GM23338 (cell line): ENCODE measurements around the gene RARG. TPM values are rescaled to one million over a fixed set of nuclear protein-coding genes. Genes with fewer than 3 reads are reported as not detected.
"Not testable (repeated sequence)": the region's sequence is repeated elsewhere in the genome, so short reads cannot be mapped to it uniquely, and the experiment has no call there.

Experiments
- ATAC-seq: fragments of 200-7000 bp; cut with Tn5 transposase; 3 replicates; pipeline ENCODE4 v1.9.1; 2020
- DNase-seq: peaks from one replicate; pipeline ENCODE4 v3.0.0-alpha.2; 2015; ENCODE audit warnings: low spot score
- H2AFZ ChIP-seq: fragments of 200-600 bp; sonication (generic); 2 replicates; pipeline ENCODE4 v1.8.0; 2016; ENCODE audit warnings: antibody characterized with exemption, mild to moderate bottlenecking, moderate library complexity
- H3F3A ChIP-seq: fragments of 200-600 bp; sonication (generic); replicated peaks from 2 replicates; pipeline ENCODE4 v1.8.0; 2017; ENCODE audit warnings: antibody characterized with exemption, mixed run types, low read depth
- H3K27ac ChIP-seq: fragments of 200-600 bp; sonication (generic); 2 replicates; pipeline ENCODE4 v1.6.1; 2016; ENCODE audit warnings: low read depth
- H3K27me3 ChIP-seq: fragments of 200-600 bp; sonication (generic); 2 replicates; pipeline ENCODE4 v1.8.0; 2016; ENCODE audit warnings: mild to moderate bottlenecking, mixed run types, moderate library complexity; ENCODE audit not compliant: insufficient read depth
- H3K36me3 ChIP-seq: fragments of 200-600 bp; sonication (generic); 2 replicates; pipeline ENCODE4 v1.8.0; 2016; ENCODE audit warnings: mild to moderate bottlenecking; ENCODE audit not compliant: insufficient read depth
- H3K4me1 ChIP-seq: fragments of 200-600 bp; sonication (generic); 2 replicates; pipeline ENCODE4 v1.8.0; 2016; ENCODE audit warnings: mild to moderate bottlenecking, moderate library complexity; ENCODE audit not compliant: insufficient read depth
- H3K4me2 ChIP-seq: fragments of 200-600 bp; sonication (generic); 2 replicates; pipeline ENCODE4 v1.7.1; 2017; ENCODE audit warnings: mixed run types
- H3K4me3 ChIP-seq: fragments of 200-600 bp; sonication (generic); 2 replicates; pipeline ENCODE4 v1.6.1; 2016; ENCODE audit warnings: mixed run types
- H3K79me2 ChIP-seq: fragments of 200-600 bp; sonication (generic); replicated peaks from 2 replicates; pipeline ENCODE4 v1.8.0; 2017; ENCODE audit warnings: mild to moderate bottlenecking; ENCODE audit not compliant: insufficient read depth
- H3K9me2 ChIP-seq: fragments of 200-600 bp; sonication (generic); 2 replicates; pipeline ENCODE4 v1.8.0; 2017; ENCODE audit not compliant: insufficient read depth
- H4K20me1 ChIP-seq: fragments of 200-600 bp; sonication (generic); replicated peaks from 2 replicates; pipeline ENCODE4 v1.8.0; 2017; ENCODE audit warnings: mild to moderate bottlenecking; ENCODE audit not compliant: insufficient read depth
- H3K27ac Mint-ChIP-seq: 2 replicates; pipeline ENCODE4 v1.8.0; 2020; ENCODE audit warnings: inconsistent platforms, mild to moderate bottlenecking, moderate library complexity, mixed read lengths
- H3K27me3 Mint-ChIP-seq: 3 replicates; pipeline ENCODE4 v1.8.0; 2022; ENCODE audit warnings: low read depth, mild to moderate bottlenecking, moderate library complexity, mixed read lengths, inconsistent platforms; ENCODE audit not compliant: insufficient read depth, poor library complexity
- H3K36me3 Mint-ChIP-seq: 3 replicates; pipeline ENCODE4 v1.8.0; 2021; ENCODE audit warnings: low read depth, mild to moderate bottlenecking, inconsistent platforms, moderate library complexity, mixed read lengths
- H3K4me1 Mint-ChIP-seq: 3 replicates; pipeline ENCODE4 v1.8.0; 2020; ENCODE audit warnings: mild to moderate bottlenecking, inconsistent platforms, mixed read lengths
- H3K4me3 Mint-ChIP-seq: 3 replicates; pipeline ENCODE4 v1.8.0; 2021; ENCODE audit warnings: moderate library complexity, mild to moderate bottlenecking, inconsistent platforms, mixed read lengths
- H3K9me3 Mint-ChIP-seq: 3 replicates; pipeline ENCODE4 v1.8.0; 2020; ENCODE audit warnings: moderate library complexity, mild to moderate bottlenecking, inconsistent platforms, mixed read lengths
- CREB1 ChIP-seq: fragments of 250-450 bp; sonication (Bioruptor Pico); IDR thresholded peaks from 2 replicates; pipeline ENCODE4 v1.5.0; 2020; ENCODE audit warnings: low read depth, mild to moderate bottlenecking, moderate library complexity
- EZH2 ChIP-seq: fragments of 200-600 bp; sonication (generic); IDR thresholded peaks from one replicate; pipeline ENCODE4 v1.8.0; 2017; ENCODE audit warnings: antibody characterized with exemption, mild to moderate bottlenecking, low read depth; ENCODE audit not compliant: unreplicated experiment
- EZH2phosphoT487 ChIP-seq: fragments of 200-600 bp; sonication (generic); IDR thresholded peaks from one replicate; pipeline ENCODE4 v1.8.1; 2018; ENCODE audit warnings: antibody characterized with exemption; ENCODE audit not compliant: unreplicated experiment
- ZNF331 ChIP-seq: fragments of 250-450 bp; sonication (Bioruptor Pico); IDR thresholded peaks from 2 replicates; pipeline ENCODE4 v1.5.0; 2020; ENCODE audit warnings: low read depth, mild to moderate bottlenecking, moderate library complexity
- polyA plus RNA-seq: library from polyadenylated mRNA; unstranded; fragments of >200 nt; fragmentation: Nextera tagmentation; extraction: Ambion mirVana; gene quantifications from 2 replicates; pipeline ENCODE4 v1.2.1, GENCODE V29; 2016
- total RNA-seq: library from RNA; depleted of rRNA; stranded (reverse); fragments of >200 nt; shearing (Covaris generic); gene quantifications from 2 replicates; pipeline ENCODE4 v1.2.3, GENCODE V29; 2014
- TF ChIP-seq, protein P1 (sequence below): IDR thresholded peaks from 2 replicates; pipeline ENCODE4 v1.6.1; 2016; ENCODE audit warnings: antibody characterized with exemption

The RARG gene
- total and polyA plus RNA-seq, 2 experiments from 2014 or later: 18.5 to 50.2 TPM

DNA sequence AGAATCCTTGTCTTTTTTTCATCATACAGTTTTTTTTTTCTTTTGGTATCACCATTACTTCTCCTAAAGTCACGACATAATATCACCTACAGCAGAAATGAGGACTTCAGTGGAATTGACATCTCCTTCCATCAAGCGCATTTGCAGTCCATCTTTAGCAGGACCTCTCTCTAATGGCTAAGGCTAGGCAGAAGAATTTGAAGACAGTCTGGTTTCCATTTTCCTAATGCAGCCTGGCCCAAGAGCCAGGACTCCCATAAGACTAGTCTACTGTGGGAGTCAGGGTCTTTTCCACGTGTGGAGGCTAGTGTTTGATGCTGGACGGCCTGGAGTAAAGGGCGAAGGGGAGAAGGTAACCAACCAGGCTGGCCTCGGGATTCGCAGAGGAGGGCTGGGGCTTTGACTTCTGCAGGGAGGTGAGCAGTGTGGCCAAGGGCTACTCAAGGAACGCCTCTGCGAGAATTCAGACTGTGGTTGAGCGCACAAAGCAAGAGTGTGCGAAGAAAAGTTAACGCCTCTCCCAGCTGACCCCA is 52.3 kb downstream of the RARG start:
- Mint-ChIP-seq H3K9me3 (no peaks in the 10 kb centered on the region), H3K27me3 (peaks cover 53% of the 10 kb centered on the region), H3K36me3 (peaks cover 31% of the 10 kb centered on the region), H3K4me3 (peak overlapping the region; percentile 84), H3K4me1 (peaks cover 35% of the 10 kb centered on the region), H3K27ac (peak overlapping the region; percentile 92)
- H3K4me2 ChIP-seq: peak overlapping the region; percentile 98
- TF ChIP-seq ZNF331 (CRISPR knock-in tag) (no peak), EZH2 (no peak), EZH2phosphoT487 (no peak), CREB1 (no peak)
- TF ChIP-seq, protein P1, sequence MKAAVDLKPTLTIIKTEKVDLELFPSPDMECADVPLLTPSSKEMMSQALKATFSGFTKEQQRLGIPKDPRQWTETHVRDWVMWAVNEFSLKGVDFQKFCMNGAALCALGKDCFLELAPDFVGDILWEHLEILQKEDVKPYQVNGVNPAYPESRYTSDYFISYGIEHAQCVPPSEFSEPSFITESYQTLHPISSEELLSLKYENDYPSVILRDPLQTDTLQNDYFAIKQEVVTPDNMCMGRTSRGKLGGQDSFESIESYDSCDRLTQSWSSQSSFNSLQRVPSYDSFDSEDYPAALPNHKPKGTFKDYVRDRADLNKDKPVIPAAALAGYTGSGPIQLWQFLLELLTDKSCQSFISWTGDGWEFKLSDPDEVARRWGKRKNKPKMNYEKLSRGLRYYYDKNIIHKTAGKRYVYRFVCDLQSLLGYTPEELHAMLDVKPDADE: no peak
- H3K9me2 ChIP-seq: no peaks in the 10 kb centered on the region
- ATAC-seq (peak; percentile 9), DNase-seq (no peak)
- H3K4me3 ChIP-seq: peak overlapping the region; percentile 80
- H3K4me1 ChIP-seq: peaks cover 24% of the 10 kb centered on the region
- H3F3A ChIP-seq: peaks cover 19% of the 10 kb centered on the region
- H3K27me3 ChIP-seq: peaks cover 48% of the 10 kb centered on the region
- peaks cover 32% of the 10 kb centered on the region for H4K20me1 ChIP-seq
- peak overlapping the region; percentile 99 for H2AFZ ChIP-seq
- peaks cover 17% of the 10 kb centered on the region for H3K79me2 ChIP-seq
- peaks cover 11% of the 10 kb centered on the region; the same call in 1 of the 2 replicates for H3K36me3 ChIP-seq
- peak overlapping the region; percentile 85 for H3K27ac ChIP-seq

DNA sequence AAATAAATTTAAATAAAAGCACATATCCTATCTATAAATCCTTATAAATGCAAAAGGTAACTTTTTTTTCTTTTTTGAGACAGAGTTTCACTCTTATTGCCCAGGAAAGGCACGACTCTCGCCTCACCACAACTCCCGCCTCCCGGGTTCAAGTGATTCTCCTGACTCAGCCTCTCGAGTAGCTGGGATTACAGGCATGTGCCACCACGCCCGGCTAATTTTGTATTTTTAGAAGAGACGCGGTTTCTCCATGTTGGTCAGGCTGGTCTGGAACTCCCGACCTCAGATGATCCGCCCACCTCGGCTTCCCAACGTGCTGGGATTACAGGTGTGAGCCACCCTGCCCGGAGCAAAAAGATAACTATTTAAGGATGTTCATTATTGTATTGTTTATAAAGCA is 53.2 kb downstream of the RARG start:
- Mint-ChIP-seq H3K36me3 (peaks cover 25% of the 10 kb centered on the region), H3K4me1 (peaks cover 36% of the 10 kb centered on the region), H3K4me3 (peak overlapping the region; percentile 84; the same call in 1 of the 3 replicates), H3K27me3 (peaks cover 60% of the 10 kb centered on the region)
- Histone ChIP-seq H3K27me3 (peaks cover 57% of the 10 kb centered on the region), H3K36me3 (peaks cover 11% of the 10 kb centered on the region; the same call in 1 of the 2 replicates), H3F3A (peaks cover 19% of the 10 kb centered on the region), H3K4me1 (peaks cover 24% of the 10 kb centered on the region), H4K20me1 (peaks cover 31% of the 10 kb centered on the region), H3K79me2 (peaks cover 17% of the 10 kb centered on the region)
- not testable (repeated sequence) for H3K9me3 Mint-ChIP-seq, DNase-seq, H3K9me2 ChIP-seq, H2AFZ ChIP-seq, H3K4me3 ChIP-seq, H3K27ac ChIP-seq, H3K27ac Mint-ChIP-seq, ATAC-seq, H3K4me2 ChIP-seq

GRCh38 chr12:53177447-53177846 is 54.6 kb downstream of the RARG start:
- Histone ChIP-seq H4K20me1 (peaks cover 23% of the 10 kb centered on the region), H3K27me3 (peaks cover 71% of the 10 kb centered on the region), H3K4me1 (peaks cover 24% of the 10 kb centered on the region), H3F3A (peaks cover 19% of the 10 kb centered on the region)
- peaks cover 74% of the 10 kb centered on the region for H3K27me3 Mint-ChIP-seq
- H3K4me1 Mint-ChIP-seq: peaks cover 32% of the 10 kb centered on the region
- not testable (repeated sequence) for H3K27ac Mint-ChIP-seq, H2AFZ ChIP-seq, H3K27ac ChIP-seq, H3K36me3 ChIP-seq, DNase-seq, ATAC-seq, H3K4me3 Mint-ChIP-seq, H3K4me2 ChIP-seq, H3K4me3 ChIP-seq, H3K9me2 ChIP-seq, H3K9me3 Mint-ChIP-seq, H3K79me2 ChIP-seq
- H3K36me3 Mint-ChIP-seq: peaks cover 13% of the 10 kb centered on the region
